ENCODE measurements around the gene ZNF292.
A peak's percentile ranks its signal among the peaks of the same experiment; 100 is the strongest.
"Not testable (repeated sequence)": the region's sequence is repeated elsewhere in the genome, so short reads cannot be mapped to it uniquely, and the experiment has no call there.

The ZNF292 gene

DNA sequence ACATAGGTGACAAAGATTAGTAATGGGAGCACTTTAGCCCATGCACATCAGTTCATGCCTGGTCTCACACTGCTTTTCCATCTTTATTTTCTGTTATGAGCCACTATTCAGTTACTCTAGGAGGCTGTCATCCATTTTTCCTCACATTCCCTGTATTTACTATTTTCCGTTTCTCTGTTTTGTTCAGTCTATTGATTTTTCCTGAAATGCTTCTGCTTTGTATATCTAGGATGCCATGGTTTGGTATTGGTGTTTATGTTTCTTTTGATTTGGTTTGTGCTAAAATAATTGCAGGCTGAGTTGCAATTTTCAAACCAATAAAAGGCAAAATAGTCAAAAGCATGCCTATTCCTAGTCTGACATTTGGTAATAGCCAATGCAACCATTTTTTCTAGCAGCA is 28.9 kb upstream of the ZNF292 start:
- TF ChIP-seq EZH2phosphoT487 (IDR thresholded peaks at IDR 0.05; ENCODE audit: low read depth): no peak
- H3K4me2 ChIP-seq (ENCODE audit: low read length): no peak overlapping the region
- no peak overlapping the region for H2AFZ ChIP-seq (ENCODE audit: low read depth, low read length)

DNA sequence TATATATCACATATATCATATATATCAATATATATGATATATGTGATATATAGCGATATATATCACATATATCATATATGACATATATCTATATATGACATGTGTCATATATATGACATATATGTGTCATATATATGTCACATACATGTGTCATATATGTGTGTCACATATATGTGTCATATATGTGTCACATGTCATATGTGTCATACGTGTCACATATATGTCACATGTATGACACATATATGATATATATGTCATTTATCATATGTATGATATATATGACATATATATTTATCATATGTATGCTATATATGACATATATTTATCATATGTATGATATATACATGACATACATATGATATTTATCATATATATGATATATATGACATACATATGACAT is 27.6 kb upstream of the ZNF292 start:
- H2AFZ ChIP-seq (ENCODE audit: low read depth, low read length): no peak overlapping the region
- H3K79me2 ChIP-seq (ENCODE audit: low read length): no peaks in the 10 kb centered on the region
- no peak overlapping the region for H3K27ac ChIP-seq (ENCODE audit: low read length)
- no peak overlapping the region for H3K9ac ChIP-seq (ENCODE audit: low read length)
- H3K4me1 ChIP-seq (ENCODE audit: low read length): peaks cover 27% of the 10 kb centered on the region
- H4K20me1 ChIP-seq (ENCODE audit: insufficient read depth, low read length): no peaks in the 10 kb centered on the region
- no peak for TF ChIP-seq EZH2phosphoT487 (IDR thresholded peaks at IDR 0.05; ENCODE audit: low read depth)
- no peak for TF ChIP-seq CTCF (IDR thresholded peaks at IDR 0.05; ENCODE audit: low read depth, low read length)
- no peaks in the 10 kb centered on the region for H3K36me3 ChIP-seq (replicated peaks; ENCODE audit: low read depth, low read length)
- no peak overlapping the region for H3K4me2 ChIP-seq (ENCODE audit: low read length)
- no peaks in the 10 kb centered on the region for H3K27me3 ChIP-seq (ENCODE audit: low read depth, low read length)
- H3K9me3 ChIP-seq (ENCODE audit: insufficient read depth, low read length): no peaks in the 10 kb centered on the region
- no peak overlapping the region for H3K4me3 ChIP-seq (ENCODE audit: low read length)

More for the DNA sequence above, 28.9 kb upstream of the ZNF292 start:
- Histone ChIP-seq H3K9me3 (ENCODE audit: insufficient read depth, low read length) (no peaks in the 10 kb centered on the region), H3K27me3 (ENCODE audit: low read depth, low read length) (no peaks in the 10 kb centered on the region), H3K9ac (ENCODE audit: low read length) (no peak overlapping the region), H3K79me2 (ENCODE audit: low read length) (no peaks in the 10 kb centered on the region), H3K36me3 (replicated peaks; ENCODE audit: low read depth, low read length) (no peaks in the 10 kb centered on the region), H3K4me3 (ENCODE audit: low read length) (no peak overlapping the region), H4K20me1 (ENCODE audit: insufficient read depth, low read length) (no peaks in the 10 kb centered on the region), H3K4me1 (ENCODE audit: low read length) (peaks cover 27% of the 10 kb centered on the region), H3K27ac (ENCODE audit: low read length) (no peak overlapping the region)

GRCh38 chr6:87136963-87137362 is 18.4 kb upstream of the ZNF292 start:
- Histone ChIP-seq H3K9me3 (ENCODE audit: insufficient read depth, low read length) (no peaks in the 10 kb centered on the region), H4K20me1 (ENCODE audit: insufficient read depth, low read length) (no peaks in the 10 kb centered on the region), H3K36me3 (replicated peaks; ENCODE audit: low read depth, low read length) (no peaks in the 10 kb centered on the region), H3K4me3 (ENCODE audit: low read length) (no peak overlapping the region), H3K79me2 (ENCODE audit: low read length) (no peaks in the 10 kb centered on the region), H3K27me3 (ENCODE audit: low read depth, low read length) (no peaks in the 10 kb centered on the region), H2AFZ (ENCODE audit: low read depth, low read length) (no peak overlapping the region), H3K9ac (ENCODE audit: low read length) (no peak overlapping the region), H3K27ac (ENCODE audit: low read length) (no peak overlapping the region), H3K4me1 (ENCODE audit: low read length) (no peaks in the 10 kb centered on the region), H3K4me2 (ENCODE audit: low read length) (no peak overlapping the region)
- TF ChIP-seq CTCF (IDR thresholded peaks at IDR 0.05; ENCODE audit: low read depth, low read length) (no peak), EZH2phosphoT487 (IDR thresholded peaks at IDR 0.05; ENCODE audit: low read depth) (no peak)

- Histone ChIP-seq H3K4me2 (ENCODE audit: low read length) (0 out of 2 replicates have a peak overlapping the region, but pooled peaks have one; percentile 16), H4K20me1 (ENCODE audit: insufficient read depth, low read length) (no peaks in the 10 kb centered on the region), H3K4me3 (ENCODE audit: low read length) (no peak overlapping the region), H3K27ac (ENCODE audit: low read length) (no peak overlapping the region), H3K9me3 (ENCODE audit: insufficient read depth, low read length) (no peaks in the 10 kb centered on the region), H3K9ac (ENCODE audit: low read length) (no peak overlapping the region), H3K4me1 (ENCODE audit: low read length) (no peaks in the 10 kb centered on the region), H3K36me3 (replicated peaks; ENCODE audit: low read depth, low read length) (no peaks in the 10 kb centered on the region), H2AFZ (ENCODE audit: low read depth, low read length) (no peak overlapping the region), H3K27me3 (ENCODE audit: low read depth, low read length) (no peaks in the 10 kb centered on the region), H3K79me2 (ENCODE audit: low read length) (no peaks in the 10 kb centered on the region)
- no peak for TF ChIP-seq EZH2phosphoT487 (IDR thresholded peaks at IDR 0.05; ENCODE audit: low read depth)
- TF ChIP-seq CTCF (IDR thresholded peaks at IDR 0.05; ENCODE audit: low read depth, low read length): peak; percentile 68
Measured at GRCh38 chr6:87139236-87139635, 16.1 kb upstream of the ZNF292 start.

DNA sequence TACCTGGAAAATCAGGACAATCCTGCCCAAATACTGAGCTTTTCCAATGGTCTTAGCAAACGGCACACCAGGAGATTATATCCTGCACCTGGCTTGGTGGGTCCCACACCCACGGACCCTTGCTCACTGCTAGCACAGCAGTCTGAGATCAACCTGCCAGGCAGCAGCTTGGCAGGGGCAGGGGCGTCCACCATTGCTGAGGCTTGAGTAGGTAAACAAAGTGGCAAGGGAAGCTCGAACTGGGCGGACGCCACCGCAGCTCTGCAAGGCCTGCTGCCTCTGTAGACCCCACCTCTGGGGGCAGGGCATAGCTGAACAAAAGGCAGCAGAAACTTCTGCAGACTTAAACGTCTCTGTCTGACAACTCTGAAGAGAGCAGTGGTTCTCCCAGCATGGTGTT is 15.4 kb upstream of the ZNF292 start:
- not testable (repeated sequence) for H3K79me2 ChIP-seq (ENCODE audit: low read length); H3K9ac ChIP-seq (ENCODE audit: low read length); H3K36me3 ChIP-seq (replicated peaks; ENCODE audit: low read depth, low read length); H3K4me3 ChIP-seq (ENCODE audit: low read length); H3K4me1 ChIP-seq (ENCODE audit: low read length); H4K20me1 ChIP-seq (ENCODE audit: insufficient read depth, low read length); H3K27me3 ChIP-seq (ENCODE audit: low read depth, low read length); H3K4me2 ChIP-seq (ENCODE audit: low read length); H3K27ac ChIP-seq (ENCODE audit: low read length); H2AFZ ChIP-seq (ENCODE audit: low read depth, low read length); H3K9me3 ChIP-seq (ENCODE audit: insufficient read depth, low read length)

Data from OCI-LY3 (cell line).